ENCODE measurements around the gene RHBDD2. TPM values are rescaled to one million over a fixed set of nuclear protein-coding genes. Genes with fewer than 3 reads are reported as not detected.
A peak's percentile ranks its signal among the peaks of the same experiment; 100 is the strongest.

RHBDD2 gene
- polyA plus RNA-seq, 1 donor from 2014 or later = 76.4 TPM

DNA sequence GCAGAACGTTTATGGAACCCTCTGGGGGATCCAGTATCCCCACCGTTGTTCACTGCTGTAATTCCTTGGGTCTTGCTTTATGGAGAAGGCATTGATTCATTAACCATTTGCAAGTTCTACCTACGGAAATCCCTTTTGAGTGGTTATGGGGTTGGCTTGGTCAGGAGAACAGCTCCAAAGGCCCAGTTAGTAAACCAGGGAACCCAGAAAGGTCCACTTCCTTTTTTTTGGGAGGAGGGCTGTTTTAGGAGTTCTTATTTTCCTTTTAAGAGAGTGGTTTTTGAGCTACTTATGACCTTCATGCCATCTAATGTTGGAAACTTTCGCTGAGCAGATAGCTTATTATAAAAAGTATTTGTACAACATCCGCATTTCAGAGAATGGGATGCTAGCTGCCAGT, 37.4 kb downstream of the RHBDD2 start:
- Histone ChIP-seq H3K27me3 (ENCODE audit: insufficient read depth, low read depth, low read length) (no peaks in the 10 kb centered on the region), H3K9me2 (ENCODE audit: insufficient read depth, low read length) (no peaks in the 10 kb centered on the region), H3K9ac (ENCODE audit: low read length) (peak overlapping the region; percentile 84), H3K36me3 (ENCODE audit: insufficient read depth, low read length) (no peaks in the 10 kb centered on the region), H3K79me2 (replicated peaks; ENCODE audit: insufficient read depth, low read length) (peaks cover 42% of the 10 kb centered on the region), H3F3A (ENCODE audit: insufficient read depth, low read length, poor library complexity, severe bottlenecking) (no peaks in the 10 kb centered on the region), H3K9me3 (ENCODE audit: low read length) (no peaks in the 10 kb centered on the region), H3K4me3 (ENCODE audit: low read length) (peak overlapping the region; percentile 80), H2AFZ (ENCODE audit: low read depth, low read length) (no peak overlapping the region), H4K20me1 (ENCODE audit: insufficient read depth) (no peaks in the 10 kb centered on the region), H3K4me2 (ENCODE audit: low read length) (peak overlapping the region; percentile 68), H3K27ac (ENCODE audit: low read length) (no peak overlapping the region)
- TF ChIP-seq POLR2AphosphoS5 (IDR thresholded peaks at IDR 0.05) (no peak), MXI1 (conservative IDR thresholded peaks at IDR 0.05; ENCODE audit: poor library complexity, severe bottlenecking) (no peak), CTCF (IDR thresholded peaks at IDR 0.05; ENCODE audit: poor library complexity, severe bottlenecking) (no peak), EP300 (conservative IDR thresholded peaks at IDR 0.05; ENCODE audit: poor library complexity, severe bottlenecking) (no peak), SMC3 (conservative IDR thresholded peaks at IDR 0.05; ENCODE audit: poor library complexity) (no peak), RAD21 (conservative IDR thresholded peaks at IDR 0.05) (no peak), TAF1 (IDR thresholded peaks at IDR 0.05; ENCODE audit: low read depth) (no peak), EZH2 (IDR thresholded peaks at IDR 0.05; ENCODE audit: borderline replicate concordance, insufficient read depth, low read length, poor library complexity, severe bottlenecking) (no peak)
- TF ChIP-seq, protein P1, sequence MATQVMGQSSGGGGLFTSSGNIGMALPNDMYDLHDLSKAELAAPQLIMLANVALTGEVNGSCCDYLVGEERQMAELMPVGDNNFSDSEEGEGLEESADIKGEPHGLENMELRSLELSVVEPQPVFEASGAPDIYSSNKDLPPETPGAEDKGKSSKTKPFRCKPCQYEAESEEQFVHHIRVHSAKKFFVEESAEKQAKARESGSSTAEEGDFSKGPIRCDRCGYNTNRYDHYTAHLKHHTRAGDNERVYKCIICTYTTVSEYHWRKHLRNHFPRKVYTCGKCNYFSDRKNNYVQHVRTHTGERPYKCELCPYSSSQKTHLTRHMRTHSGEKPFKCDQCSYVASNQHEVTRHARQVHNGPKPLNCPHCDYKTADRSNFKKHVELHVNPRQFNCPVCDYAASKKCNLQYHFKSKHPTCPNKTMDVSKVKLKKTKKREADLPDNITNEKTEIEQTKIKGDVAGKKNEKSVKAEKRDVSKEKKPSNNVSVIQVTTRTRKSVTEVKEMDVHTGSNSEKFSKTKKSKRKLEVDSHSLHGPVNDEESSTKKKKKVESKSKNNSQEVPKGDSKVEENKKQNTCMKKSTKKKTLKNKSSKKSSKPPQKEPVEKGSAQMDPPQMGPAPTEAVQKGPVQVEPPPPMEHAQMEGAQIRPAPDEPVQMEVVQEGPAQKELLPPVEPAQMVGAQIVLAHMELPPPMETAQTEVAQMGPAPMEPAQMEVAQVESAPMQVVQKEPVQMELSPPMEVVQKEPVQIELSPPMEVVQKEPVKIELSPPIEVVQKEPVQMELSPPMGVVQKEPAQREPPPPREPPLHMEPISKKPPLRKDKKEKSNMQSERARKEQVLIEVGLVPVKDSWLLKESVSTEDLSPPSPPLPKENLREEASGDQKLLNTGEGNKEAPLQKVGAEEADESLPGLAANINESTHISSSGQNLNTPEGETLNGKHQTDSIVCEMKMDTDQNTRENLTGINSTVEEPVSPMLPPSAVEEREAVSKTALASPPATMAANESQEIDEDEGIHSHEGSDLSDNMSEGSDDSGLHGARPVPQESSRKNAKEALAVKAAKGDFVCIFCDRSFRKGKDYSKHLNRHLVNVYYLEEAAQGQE (IDR thresholded peaks at IDR 0.05; ENCODE audit: borderline replicate concordance) = no peak

DNA sequence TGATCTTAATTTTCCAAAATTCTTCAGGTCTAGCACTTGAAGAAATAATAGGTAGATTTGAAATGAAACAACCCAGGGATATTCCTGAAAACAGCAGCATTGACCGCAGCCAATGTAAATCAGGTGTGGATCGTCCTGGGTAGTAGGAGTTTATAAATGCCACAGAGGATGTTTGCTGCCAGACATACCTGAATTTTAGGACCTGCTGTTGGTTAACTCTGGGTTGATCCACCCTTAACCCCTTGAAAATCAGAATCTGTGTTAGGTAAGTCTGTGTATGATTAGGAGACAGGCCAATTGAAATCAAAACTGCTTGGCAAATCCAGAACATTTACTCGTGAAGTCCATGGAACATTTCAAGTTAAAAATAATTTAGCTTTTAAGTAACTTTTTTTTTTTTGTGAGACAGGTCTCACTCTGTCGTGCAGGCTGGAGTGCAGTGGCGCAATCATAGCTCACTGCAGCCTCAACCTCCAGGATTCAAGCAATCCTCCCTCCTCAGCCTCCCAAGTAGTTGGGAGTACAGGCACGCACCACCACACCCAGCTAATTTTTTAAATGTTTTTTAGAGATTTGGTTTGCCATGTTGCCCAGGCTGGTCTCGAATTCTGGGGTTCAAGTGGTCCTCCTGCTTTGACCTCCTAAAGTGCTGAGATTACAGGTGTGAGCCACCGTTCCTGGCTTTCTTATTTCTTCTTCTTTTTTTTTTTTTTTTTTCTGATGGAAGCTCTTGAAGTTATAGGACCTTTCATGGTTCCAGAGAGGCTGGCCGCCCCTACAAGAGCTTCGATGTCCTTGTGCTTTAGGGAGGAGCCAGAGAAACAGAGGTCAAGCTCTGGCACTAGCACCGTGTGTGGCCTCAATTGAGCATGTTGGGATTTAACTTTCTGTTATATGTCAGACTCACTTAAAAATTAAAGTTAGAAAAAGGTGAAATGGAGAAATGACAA, 38.1 kb downstream of the RHBDD2 start:
- Histone ChIP-seq H3K4me3 (ENCODE audit: low read length) (peak overlapping the region; percentile 80), H2AFZ (ENCODE audit: low read depth, low read length) (no peak overlapping the region), H3K9me3 (ENCODE audit: low read length) (no peaks in the 10 kb centered on the region), H3F3A (ENCODE audit: insufficient read depth, low read length, poor library complexity, severe bottlenecking) (no peaks in the 10 kb centered on the region), H3K9ac (ENCODE audit: low read length) (no peak overlapping the region), H3K79me2 (replicated peaks; ENCODE audit: insufficient read depth, low read length) (peaks cover 42% of the 10 kb centered on the region), H3K27me3 (ENCODE audit: insufficient read depth, low read depth, low read length) (no peaks in the 10 kb centered on the region), H3K4me2 (ENCODE audit: low read length) (peak overlapping the region; percentile 68), H3K9me2 (ENCODE audit: insufficient read depth, low read length) (no peaks in the 10 kb centered on the region), H4K20me1 (ENCODE audit: insufficient read depth) (no peaks in the 10 kb centered on the region), H3K27ac (ENCODE audit: low read length) (no peak overlapping the region), H3K36me3 (ENCODE audit: insufficient read depth, low read length) (no peaks in the 10 kb centered on the region)
- TF ChIP-seq POLR2AphosphoS5 (IDR thresholded peaks at IDR 0.05) (no peak), EP300 (conservative IDR thresholded peaks at IDR 0.05; ENCODE audit: poor library complexity, severe bottlenecking) (no peak), EZH2 (IDR thresholded peaks at IDR 0.05; ENCODE audit: borderline replicate concordance, insufficient read depth, low read length, poor library complexity, severe bottlenecking) (no peak), CTCF (IDR thresholded peaks at IDR 0.05; ENCODE audit: poor library complexity, severe bottlenecking) (no peak), SMC3 (conservative IDR thresholded peaks at IDR 0.05; ENCODE audit: poor library complexity) (no peak)
